NCI-H524 (cell line): ENCODE results near the gene FOXP4.

Experiments
- DNase-seq, 2 experiments: peaks; one replicate each; lab custom pipeline; 2025; lab: John Stamatoyannopoulos, UW

Gene FOXP4

DNA sequence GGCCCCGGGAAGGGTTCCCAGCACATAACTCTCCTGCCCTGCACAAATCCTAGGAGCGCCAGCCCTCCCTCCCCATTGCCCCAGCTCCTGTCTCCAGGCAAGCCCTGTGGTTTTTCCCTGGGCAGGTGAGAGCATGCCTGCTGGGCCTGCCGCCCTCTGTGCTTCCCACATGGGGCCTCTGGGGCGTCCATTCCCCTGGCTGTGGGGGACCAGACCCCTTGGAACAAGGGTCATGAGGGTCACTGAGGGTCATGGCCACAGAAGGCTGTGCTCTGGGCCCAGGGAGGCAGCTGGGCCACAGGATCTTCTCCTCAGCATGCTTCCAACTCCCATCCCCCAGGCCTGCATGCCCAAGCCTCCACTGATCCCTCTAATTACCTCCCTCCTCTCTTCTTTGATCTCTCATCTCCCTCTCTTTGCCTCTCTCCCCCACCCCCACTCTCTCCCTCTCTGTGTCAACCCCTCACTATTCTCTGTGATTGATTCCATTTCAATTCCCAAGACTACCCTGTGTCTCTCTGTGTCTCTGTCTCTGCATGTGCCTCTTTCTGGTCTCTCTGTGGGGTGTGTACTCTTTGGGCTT, 98.2 kb downstream of the FOXP4 start:
- peak; percentile 53 to 54 for DNase-seq

DNA sequence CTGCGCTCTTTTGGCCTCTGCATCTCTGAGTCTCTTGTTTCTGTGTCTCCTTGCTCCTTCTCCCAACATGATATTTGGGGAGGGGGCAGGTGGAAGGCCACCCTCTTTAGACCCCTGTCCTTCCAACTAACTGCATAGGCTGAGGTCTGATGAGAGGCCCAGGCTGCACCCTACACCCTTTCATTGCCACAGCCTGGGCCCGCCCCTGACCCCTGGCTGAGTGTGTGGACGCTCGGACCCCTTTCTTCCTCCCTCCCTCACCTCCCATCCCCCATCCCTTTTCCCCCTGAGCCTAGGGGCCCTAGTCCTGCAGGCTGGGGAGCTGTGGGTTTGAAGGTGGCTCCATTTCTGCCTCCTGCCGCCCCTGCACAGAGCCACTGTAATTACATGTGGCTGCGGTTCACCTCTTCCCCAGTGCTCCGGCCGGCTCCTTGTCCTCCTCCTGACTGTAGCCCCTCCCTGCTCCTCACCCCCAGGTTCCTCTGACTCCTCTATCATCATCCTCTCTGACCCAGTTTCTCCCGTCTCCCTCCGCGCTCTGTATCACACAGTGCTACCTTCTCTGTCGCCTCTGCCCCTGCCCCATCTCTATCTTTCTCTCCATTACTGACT, 98.9 kb downstream of the FOXP4 start:
- DNase-seq: no peak

GRCh38 chr6:41646026-41646795, 100.0 kb downstream of the FOXP4 start:
- DNase-seq: no peak

DNA sequence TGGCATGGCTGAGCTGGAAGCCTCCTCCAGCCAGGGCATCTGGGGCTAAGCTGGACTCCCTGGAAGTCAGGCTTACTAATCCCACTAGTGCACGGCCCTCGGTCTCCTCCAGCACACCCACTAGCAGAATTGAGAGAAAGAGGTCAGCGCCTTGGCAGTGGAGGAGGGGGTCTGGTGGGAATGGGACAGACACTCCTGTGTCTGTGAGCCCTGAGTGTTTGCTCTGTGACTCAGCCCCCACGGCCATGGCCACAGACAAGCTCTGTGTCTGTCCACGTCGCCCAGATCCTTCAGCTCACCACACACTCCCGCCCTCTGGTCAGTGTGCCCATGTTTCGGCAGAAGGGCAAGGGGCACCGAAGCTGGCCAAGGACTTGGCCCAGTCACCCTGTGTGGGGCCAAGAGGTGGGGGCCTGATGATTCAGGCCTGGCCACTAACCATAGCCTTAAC, 100.9 kb downstream of the FOXP4 start:
- DNase-seq: peak in 1 of 2 experiments; percentile 17

DNA sequence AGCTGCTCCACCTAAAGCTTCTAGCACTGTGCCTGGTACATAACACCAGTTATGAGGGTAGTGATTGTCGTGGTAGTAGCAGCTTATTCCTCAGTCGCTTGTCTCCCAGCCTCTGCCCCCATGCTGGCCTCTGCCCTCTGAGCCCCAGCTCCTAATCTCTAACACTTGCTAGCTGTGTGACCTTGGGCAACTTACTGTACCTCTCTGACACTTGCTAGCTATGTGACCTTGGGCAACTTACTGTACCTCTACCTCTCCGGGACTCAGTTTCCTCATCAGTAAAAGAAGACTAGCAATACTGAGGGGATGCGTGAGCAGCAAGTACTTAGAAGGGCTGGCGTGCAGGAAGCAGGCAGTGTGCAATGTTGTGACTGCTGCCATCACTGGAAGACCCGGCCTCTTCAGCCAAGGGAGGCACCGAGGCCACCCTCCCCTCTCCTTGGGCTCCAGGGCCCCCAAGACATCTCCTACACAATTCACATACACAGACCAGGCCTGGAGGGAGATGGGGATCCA, 101.9 kb downstream of the FOXP4 start:
- no peak for DNase-seq

DNA sequence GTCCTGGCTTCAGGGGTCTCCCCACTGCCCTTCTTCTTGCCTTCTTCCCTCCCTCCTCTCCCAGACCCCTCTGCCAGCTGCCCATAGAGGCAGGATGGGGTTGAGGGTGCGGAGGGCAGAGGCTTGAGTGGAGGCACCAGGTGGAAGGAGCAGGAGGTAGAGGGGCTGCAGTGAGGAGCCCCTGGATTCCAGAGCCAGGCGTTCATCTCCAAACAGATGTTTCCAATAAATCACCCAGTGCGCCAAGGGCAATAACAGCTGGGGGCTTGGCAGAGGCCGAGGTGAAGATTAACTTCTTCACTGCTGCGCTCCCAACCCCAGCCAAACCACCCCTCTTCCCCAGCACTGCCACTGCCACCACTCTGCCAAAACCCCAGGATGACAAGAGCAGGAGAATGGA, 102.7 kb downstream of the FOXP4 start:
- DNase-seq: peak in 1 of 2 experiments; percentile 70

GRCh38 chr6:41649596-41649995, 103.4 kb downstream of the FOXP4 start:
- DNase-seq: no peak

- no peak for DNase-seq
These were observed 103.9 kb downstream of the FOXP4 start for GRCh38 chr6:41650120-41650519.

DNA sequence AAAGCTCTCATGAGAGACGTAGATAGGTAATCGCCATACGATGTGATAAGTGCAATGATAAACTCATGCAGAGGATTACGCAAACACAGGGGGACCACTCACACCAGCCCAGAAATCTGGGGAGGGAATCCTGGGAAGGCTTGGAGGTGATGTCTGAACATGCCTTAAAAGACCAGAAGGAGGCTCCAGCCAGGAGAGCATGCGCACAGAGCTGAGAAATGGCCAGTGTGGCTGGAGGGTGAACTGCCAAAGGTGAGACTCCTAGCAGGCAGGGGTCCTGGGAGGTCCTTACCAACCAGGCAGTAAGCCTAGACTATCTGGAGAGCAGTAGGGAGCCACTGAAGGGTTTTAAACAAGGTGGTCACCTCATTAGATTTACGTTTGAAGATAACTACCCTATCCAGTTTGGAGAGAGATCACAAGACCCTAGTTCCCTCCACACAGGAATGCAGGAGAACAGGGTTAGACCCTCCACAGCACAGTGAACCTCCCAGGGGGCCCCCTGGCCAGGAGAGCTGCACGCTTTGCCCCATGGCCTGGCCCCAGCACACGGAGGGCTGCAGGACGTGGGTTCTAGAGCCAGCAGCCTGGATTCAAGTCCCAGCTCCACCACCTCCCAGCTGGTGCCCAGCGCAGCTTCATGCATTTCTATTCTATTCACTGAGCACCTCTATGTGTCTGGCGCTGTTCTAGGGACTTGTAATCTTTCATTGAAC, 105.2 kb downstream of the FOXP4 start:
- DNase-seq: no peak
